OCI-LY7 (cell line): ENCODE results near the gene PURA. TPM values are rescaled to one million over a fixed set of nuclear protein-coding genes. Genes with fewer than 3 reads are reported as not detected.

Experiments used
- BruUV-seq: library from RNA; stranded (reverse); fragments of 400-500 nt; replicated peaks from 2 replicates; lab custom pipeline; 2021; lab: Mats Ljungman, UMichigan
- CTCF ChIA-PET: fragments of 300-600 bp; sonication (Branson Sonifier 250); formaldehyde crosslinking; loops from one replicate; lab custom pipeline; 2022; ENCODE audit warnings: antibody characterized with exemption; ENCODE audit not compliant: unreplicated experiment; lab: Charles Lee
- POLR2A ChIA-PET: fragments of 300-600 bp; sonication (Branson Sonifier 250); formaldehyde crosslinking; loops from one replicate; lab custom pipeline; 2022; ENCODE audit warnings: antibody characterized with exemption; lab: Charles Lee
- DNase-seq: peaks from one replicate; pipeline ENCODE4 v3.0.0-alpha.2; 2015; ENCODE audit warnings: low spot score
- H2AFZ ChIP-seq: fragments of 200-600 bp; sonication (generic), shearing (Covaris generic); 2 replicates; pipeline ENCODE4 v1.6.1; 2014; ENCODE audit warnings: mild to moderate bottlenecking, antibody characterized with exemption, low read length, moderate library complexity
- H3K27ac ChIP-seq: fragments of 200-600 bp; sonication (generic); 2 replicates; pipeline ENCODE4 v1.5.1; 2014; ENCODE audit warnings: mixed run types, low read depth, mild to moderate bottlenecking, moderate library complexity, low read length, inconsistent platforms; ENCODE audit not compliant: poor library complexity, severe bottlenecking
- H3K36me3 ChIP-seq: fragments of 200-600 bp; sonication (generic); 2 replicates; pipeline ENCODE4 v1.6.1; 2014; ENCODE audit warnings: mild to moderate bottlenecking, antibody characterized with exemption, low read length, moderate library complexity, mixed read lengths; ENCODE audit not compliant: insufficient read depth
- H3K4me1 ChIP-seq: fragments of 200-600 bp; sonication (generic); 2 replicates; pipeline ENCODE4 v1.5.1; 2014; ENCODE audit warnings: mild to moderate bottlenecking, low read length; ENCODE audit not compliant: insufficient read depth, poor library complexity, severe bottlenecking
- H3K4me2 ChIP-seq: fragments of 200-600 bp; sonication (generic); 2 replicates; pipeline ENCODE4 v1.6.1; 2014; ENCODE audit warnings: mild to moderate bottlenecking, low read length
- H3K4me3 ChIP-seq: fragments of 200-600 bp; sonication (generic); 2 replicates; pipeline ENCODE4 v1.5.1; 2014; ENCODE audit warnings: mild to moderate bottlenecking, low read depth, low read length; ENCODE audit not compliant: poor library complexity, severe bottlenecking
- H3K79me2 ChIP-seq: fragments of 200-600 bp; sonication (generic); 2 replicates; pipeline ENCODE4 v1.6.1; 2016; ENCODE audit warnings: low read depth, mild to moderate bottlenecking, low read length, moderate library complexity, mixed read lengths; ENCODE audit not compliant: insufficient read depth
- H3K9me2 ChIP-seq: fragments of 200-600 bp; sonication (generic); 2 replicates; pipeline ENCODE4 v1.6.1; 2016; ENCODE audit warnings: mild to moderate bottlenecking, low read length, mixed read lengths; ENCODE audit not compliant: insufficient read depth
- H3K9me3 ChIP-seq: fragments of 200-600 bp; sonication (generic); 2 replicates; pipeline ENCODE4 v1.6.1; 2014; ENCODE audit warnings: mild to moderate bottlenecking, mixed run types, low read length, mixed read lengths
- H4K20me1 ChIP-seq: fragments of 200-600 bp; sonication (generic); 2 replicates; pipeline ENCODE4 v1.6.1; 2014; ENCODE audit warnings: mild to moderate bottlenecking, antibody characterized with exemption, low read length, moderate library complexity, mixed read lengths; ENCODE audit not compliant: insufficient read depth
- EZH2phosphoT487 ChIP-seq: fragments of 200-600 bp; sonication (generic); IDR thresholded peaks from 2 replicates; pipeline ENCODE4 v1.6.1; 2018; ENCODE audit warnings: low read depth, borderline replicate concordance, mild to moderate bottlenecking, mixed run types, antibody characterized with exemption, low read length, moderate library complexity, mixed read lengths
- intact Hi-C: fragments of 100-400 bp; cut with micrococcal nuclease; formaldehyde crosslinking; loops from one replicate; pipeline ENCODE4 v1.10.0; 2022; ENCODE audit not compliant: unreplicated experiment
- total RNA-seq, 2 experiments: library from RNA; depleted of rRNA in 1 of 2; stranded (reverse); fragments of >200 nt in 1 of 2; shearing (Covaris generic) in 1 of 2; gene quantifications; 2 replicates each; pipeline ENCODE4 v1.2.3, GENCODE V29; 2014 to 2022
- TF ChIP-seq, protein P1 (sequence below): fragments of 200-600 bp; sonication (generic); conservative IDR thresholded peaks from 2 replicates; pipeline ENCODE4 v1.5.1; 2014; ENCODE audit warnings: mild to moderate bottlenecking, antibody characterized with exemption, low read length, moderate library complexity, mixed read lengths

Gene PURA
- total RNA-seq, 2 experiments from 2014 or later: 19.0 to 19.7 TPM

DNA sequence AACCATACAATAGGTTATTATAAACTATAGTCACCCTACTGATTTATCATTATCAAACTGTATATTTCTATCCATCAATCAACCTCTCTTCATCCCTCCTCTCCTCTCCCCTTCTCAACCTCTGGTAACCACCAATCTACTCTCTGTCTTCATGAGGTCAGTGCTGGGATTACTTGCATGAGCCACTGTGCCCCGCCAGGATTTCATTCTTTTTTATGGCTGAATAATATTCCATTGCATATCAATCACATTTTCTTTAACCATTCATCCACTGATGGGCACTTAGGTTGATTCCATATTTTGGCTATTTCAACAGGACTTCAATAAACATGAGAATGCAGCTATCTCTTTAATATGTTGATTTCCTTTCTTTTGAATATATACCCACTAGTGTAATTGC is 10.8 kb upstream of the PURA start:
- ChIA-PET POLR2A (interaction anchor here (1.1 to 1.2 kb wide), 2 partner anchors 9 to 71 kb away, joined by 3 to 4 read pairs; no protein-coding TSS in a partner anchor), CTCF (no interaction called here)
- no peaks in the 10 kb centered on the region for H4K20me1 ChIP-seq
- no peaks in the 10 kb centered on the region; the same call in 1 of the 2 replicates for H3K9me3 ChIP-seq
- no peaks in the 10 kb centered on the region for H3K9me2 ChIP-seq
- no peak overlapping the region for H2AFZ ChIP-seq
- intact Hi-C loops: no loop called here
- DNase-seq: no peak
- no peak overlapping the region for H3K4me3 ChIP-seq
- peaks cover 12% of the 10 kb centered on the region for H3K4me1 ChIP-seq
- no peak overlapping the region for H3K27ac ChIP-seq
- H3K36me3 ChIP-seq: no peaks in the 10 kb centered on the region
- H3K4me2 ChIP-seq: no peak overlapping the region
- BruUV-seq: no TSS peak
- peaks cover under 1% of the 10 kb centered on the region; the same call in 1 of the 2 replicates for H3K79me2 ChIP-seq
- TF ChIP-seq, protein P1, sequence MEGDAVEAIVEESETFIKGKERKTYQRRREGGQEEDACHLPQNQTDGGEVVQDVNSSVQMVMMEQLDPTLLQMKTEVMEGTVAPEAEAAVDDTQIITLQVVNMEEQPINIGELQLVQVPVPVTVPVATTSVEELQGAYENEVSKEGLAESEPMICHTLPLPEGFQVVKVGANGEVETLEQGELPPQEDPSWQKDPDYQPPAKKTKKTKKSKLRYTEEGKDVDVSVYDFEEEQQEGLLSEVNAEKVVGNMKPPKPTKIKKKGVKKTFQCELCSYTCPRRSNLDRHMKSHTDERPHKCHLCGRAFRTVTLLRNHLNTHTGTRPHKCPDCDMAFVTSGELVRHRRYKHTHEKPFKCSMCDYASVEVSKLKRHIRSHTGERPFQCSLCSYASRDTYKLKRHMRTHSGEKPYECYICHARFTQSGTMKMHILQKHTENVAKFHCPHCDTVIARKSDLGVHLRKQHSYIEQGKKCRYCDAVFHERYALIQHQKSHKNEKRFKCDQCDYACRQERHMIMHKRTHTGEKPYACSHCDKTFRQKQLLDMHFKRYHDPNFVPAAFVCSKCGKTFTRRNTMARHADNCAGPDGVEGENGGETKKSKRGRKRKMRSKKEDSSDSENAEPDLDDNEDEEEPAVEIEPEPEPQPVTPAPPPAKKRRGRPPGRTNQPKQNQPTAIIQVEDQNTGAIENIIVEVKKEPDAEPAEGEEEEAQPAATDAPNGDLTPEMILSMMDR: no peak
- TF ChIP-seq EZH2phosphoT487: no peak

DNA sequence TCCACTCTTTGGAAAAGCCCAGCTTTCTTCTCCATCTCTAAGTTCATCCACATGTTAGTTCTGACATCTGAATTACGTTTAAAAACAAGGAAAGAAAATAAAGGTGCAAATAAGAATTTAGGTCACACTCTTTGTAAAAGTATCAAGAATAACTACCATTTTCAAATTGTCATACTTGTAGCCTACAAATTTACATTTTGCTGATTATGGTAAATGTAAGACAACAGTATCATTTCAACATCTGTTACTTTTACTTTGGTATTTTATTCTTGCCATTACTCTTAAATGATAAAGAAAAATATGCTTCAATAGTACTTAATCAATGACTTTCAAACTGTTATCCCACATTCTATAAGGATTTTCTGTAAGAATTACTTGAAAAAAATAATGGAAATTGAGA is 9.8 kb upstream of the PURA start:
- ChIA-PET POLR2A (interaction anchor here (0.6 to 1.2 kb wide), 4 partner anchors 8 to 17 kb away, joined by 3 to 4 read pairs (median 4); no protein-coding TSS in a partner anchor), CTCF (interaction anchor here (0.6 kb wide), 1 partner anchor 119 kb away, joined by 3 read pairs; no protein-coding TSS in a partner anchor)
- no peak overlapping the region for H2AFZ ChIP-seq
- H4K20me1 ChIP-seq: peaks cover 2% of the 10 kb centered on the region; the same call in 1 of the 2 replicates
- intact Hi-C loops: no loop called here
- H3K36me3 ChIP-seq: no peaks in the 10 kb centered on the region
- BruUV-seq: no TSS peak
- H3K9me3 ChIP-seq: no peaks in the 10 kb centered on the region; the same call in 1 of the 2 replicates
- H3K27ac ChIP-seq: no peak overlapping the region
- peaks cover 10% of the 10 kb centered on the region for H3K79me2 ChIP-seq
- no peak overlapping the region for H3K4me2 ChIP-seq
- H3K4me3 ChIP-seq: no peak overlapping the region
- no peaks in the 10 kb centered on the region for H3K9me2 ChIP-seq
- peaks cover 15% of the 10 kb centered on the region for H3K4me1 ChIP-seq
- no peak for DNase-seq
- no peak for TF ChIP-seq EZH2phosphoT487
- TF ChIP-seq, protein P1: no peak

DNA sequence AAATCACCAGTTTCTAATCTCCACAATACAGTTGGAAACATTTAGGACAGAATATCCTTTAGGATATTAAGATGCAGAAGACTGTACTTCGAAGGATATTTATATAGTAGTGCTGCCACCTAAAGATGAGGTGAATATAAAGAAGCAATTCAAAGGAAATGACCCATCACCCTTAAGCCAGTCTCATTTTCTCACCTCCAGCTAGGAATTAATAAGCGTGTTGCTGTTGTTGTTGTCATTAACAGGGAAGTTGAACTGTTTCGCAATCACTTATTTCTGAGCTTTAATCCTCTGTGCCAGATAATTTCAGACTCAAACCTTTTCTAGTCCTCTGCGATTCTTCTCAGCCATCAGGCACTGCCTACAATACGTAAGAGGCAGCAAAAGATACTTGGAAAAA is 7.8 kb upstream of the PURA start:
- BruUV-seq: no TSS peak
- ChIA-PET POLR2A (interaction anchor here (1.1 kb wide), 1 partner anchor 10 kb away, joined by 5 read pairs; no protein-coding TSS in a partner anchor), CTCF (no interaction called here)
- TF ChIP-seq EZH2phosphoT487: no peak
- TF ChIP-seq, protein P1: peak; percentile 57; the same call in 1 of the 2 replicates
- Histone ChIP-seq H3K36me3 (no peaks in the 10 kb centered on the region), H3K9me3 (no peaks in the 10 kb centered on the region; the same call in 1 of the 2 replicates), H3K9me2 (no peaks in the 10 kb centered on the region), H3K27ac (no peak overlapping the region), H2AFZ (no peak overlapping the region; the same call in 1 of the 2 replicates), H3K79me2 (peaks cover 30% of the 10 kb centered on the region), H3K4me2 (no peak overlapping the region), H3K4me3 (no peak overlapping the region), H4K20me1 (peaks cover 16% of the 10 kb centered on the region), H3K4me1 (peaks cover 35% of the 10 kb centered on the region)
- intact Hi-C loops: loop anchor here (5.0 kb wide), 3 partner anchors 34 to 296 kb away; partner anchors contain the start of genes ANKHD1 and HBEGF
- DNase-seq: peak; percentile 20
